ENCODE measurements around the gene CS.

- TF ChIP-seq GATA2 (IDR thresholded peaks at IDR 0.05; ENCODE audit: low read depth, low read length) = no peak
- no peak for TF ChIP-seq GATA3 (IDR thresholded peaks at IDR 0.05; ENCODE audit: low read depth, low read length)
Measured at GRCh38 chr12:56242986-56243385, 57.1 kb downstream of the CS start.
